ENCODE measurements around the gene PHLPP1.

Gene PHLPP1

GRCh38 chr18:62988471-62988870, 273.1 kb downstream of the PHLPP1 start:
- no peak for DNase-seq

- DNase-seq: no peak
Observed at GRCh38 chr18:62989195-62989594, 273.9 kb downstream of the PHLPP1 start.

DNA sequence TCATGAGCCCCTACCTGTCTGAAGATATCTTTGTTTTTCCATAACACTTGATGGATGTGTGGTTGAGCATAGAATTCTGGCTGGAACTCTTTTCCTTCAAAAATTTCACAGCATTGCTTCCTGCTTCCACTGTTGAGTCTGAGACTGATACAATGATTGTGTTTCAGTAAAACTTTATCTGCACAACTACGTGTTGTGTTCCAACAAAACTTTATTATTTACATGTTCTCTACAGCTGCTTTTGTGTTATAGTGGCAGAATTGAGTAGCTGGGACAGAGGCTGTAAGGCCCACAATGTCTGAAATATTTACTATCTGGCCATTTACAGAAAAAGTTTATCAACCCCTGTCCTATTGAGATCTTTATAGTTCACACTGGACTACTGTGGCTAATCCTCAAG, 275.3 kb downstream of the PHLPP1 start:
- no peak for DNase-seq

DNA sequence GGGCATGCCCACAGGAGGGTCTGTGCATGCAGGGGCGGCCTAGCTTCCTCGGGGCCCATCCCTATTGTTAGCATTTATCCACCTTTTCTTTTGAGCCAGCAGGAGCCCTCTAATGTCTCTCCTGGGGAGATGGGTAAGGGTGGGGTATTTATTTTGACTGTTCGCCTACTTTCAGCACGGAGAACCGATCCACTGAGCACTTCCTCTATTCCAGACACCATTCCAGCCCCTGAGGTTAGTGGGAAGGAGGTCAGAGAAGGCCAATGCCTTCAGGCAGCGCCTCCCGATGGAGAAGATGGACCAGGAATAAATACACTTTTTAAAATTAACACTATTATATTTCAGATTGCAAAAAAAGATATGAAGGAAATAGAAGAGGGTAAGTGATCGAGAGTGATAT, 276.0 kb downstream of the PHLPP1 start:
- DNase-seq: no peak

DNA sequence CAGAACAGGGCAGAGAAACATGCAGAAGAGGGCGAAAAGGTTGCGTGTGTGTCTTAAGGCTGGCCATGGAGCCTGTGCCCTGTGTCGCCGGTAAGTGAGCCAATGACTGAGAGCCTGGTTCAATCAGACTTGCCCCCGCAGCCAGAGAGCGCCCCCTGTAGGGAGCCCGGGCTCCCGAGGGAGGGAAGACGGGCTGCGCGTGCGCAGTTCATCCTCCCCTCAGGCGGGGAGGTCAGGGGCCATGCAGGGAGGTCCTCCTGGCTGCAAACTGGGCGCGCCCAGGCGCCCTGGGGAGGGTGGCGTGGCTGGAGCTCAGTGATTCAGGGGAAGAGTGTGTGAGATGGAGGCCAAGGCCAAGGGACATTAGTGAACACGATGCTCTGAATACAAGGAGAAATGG, 276.6 kb downstream of the PHLPP1 start:
- DNase-seq: no peak

DNA sequence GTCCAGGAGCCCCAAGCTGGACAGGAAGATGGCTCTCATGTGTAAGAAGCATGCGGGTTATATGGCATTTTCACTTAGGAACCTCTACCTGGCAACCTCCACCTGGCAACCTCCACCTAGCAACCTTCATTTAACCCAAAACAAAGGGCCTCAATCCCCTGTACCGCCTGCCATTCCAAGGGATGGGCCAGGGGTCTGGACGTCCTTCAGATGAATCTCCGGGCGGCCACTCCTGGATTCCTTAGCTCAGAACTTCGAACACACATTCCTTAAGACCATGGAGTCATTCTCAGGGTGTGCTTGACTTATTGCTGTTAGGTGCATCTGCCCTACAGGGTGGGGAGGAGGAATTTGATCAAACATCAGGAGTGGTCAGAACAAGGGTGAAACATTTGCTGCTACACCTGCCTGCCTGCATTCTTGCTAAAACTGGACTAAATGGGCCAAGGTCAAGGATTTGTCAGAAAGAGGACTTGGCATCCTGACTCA, 277.6 kb downstream of the PHLPP1 start:
- no peak for DNase-seq

DNA sequence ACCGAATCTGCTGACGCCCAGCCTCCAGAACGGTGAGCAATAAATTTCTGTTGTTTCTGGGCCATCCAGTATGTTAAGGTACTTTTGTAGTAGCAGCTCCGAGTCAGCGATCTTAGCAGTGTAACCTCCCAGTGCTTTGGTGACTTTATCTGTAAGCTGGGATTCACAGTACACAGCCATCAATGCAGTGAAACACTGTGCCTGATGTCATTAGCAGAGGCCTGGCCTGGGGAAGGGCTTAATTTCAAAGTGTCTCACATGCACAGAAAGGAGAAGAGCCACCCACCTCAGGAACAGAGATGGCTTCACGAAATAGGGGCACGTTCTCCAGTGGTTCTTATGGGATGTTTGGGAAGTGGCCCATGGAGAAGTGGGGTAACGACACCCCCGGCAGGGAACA, 281.2 kb downstream of the PHLPP1 start:
- DNase-seq: no peak

DNA sequence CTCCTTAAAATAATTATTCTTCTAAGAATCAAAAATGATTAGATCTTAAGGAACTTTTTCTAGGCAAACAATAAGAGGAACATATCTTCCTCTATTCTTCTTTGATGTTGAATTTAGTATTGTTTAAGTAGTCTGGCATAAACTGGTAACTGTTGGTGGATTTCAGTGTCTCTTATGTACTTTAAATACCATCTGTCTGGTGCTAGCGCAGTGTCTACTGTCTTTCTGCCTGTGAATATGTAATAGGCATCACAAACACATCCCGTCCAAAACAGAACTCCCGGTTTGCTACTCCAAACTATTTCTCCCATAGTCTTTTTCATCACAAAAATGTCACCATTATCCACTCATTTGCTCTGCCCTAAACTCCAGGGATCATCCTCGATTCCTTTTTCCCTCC, 281.7 kb downstream of the PHLPP1 start:
- DNase-seq: no peak

GRCh38 chr18:62998443-62998842, 283.1 kb downstream of the PHLPP1 start:
- no peak for DNase-seq

GRCh38 chr18:62999392-62999791, 284.1 kb downstream of the PHLPP1 start:
- no peak for DNase-seq

DNA sequence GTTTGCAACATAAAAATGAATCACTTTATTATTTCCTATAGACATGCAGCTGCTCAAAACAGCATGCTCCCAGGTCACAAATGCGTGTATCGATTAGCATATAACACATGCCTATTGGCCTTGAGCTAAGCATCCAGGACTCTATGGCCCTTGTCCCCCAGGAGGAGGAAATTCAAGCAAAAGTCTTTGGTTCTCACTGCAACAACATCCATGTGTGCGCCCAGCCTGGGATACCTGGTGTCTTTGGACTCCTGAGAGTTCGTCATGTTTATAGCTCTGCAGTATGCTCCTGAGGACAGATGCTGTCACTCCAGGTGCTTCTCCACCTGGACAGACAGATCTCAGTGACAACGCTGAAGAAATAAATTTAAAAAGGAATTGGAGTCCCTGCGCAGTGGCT, 284.6 kb downstream of the PHLPP1 start:
- no peak for DNase-seq

- no peak for DNase-seq
Observed at GRCh38 chr18:63000839-63001238, 285.5 kb downstream of the PHLPP1 start.

GRCh38 chr18:63001861-63002260, 286.5 kb downstream of the PHLPP1 start:
- DNase-seq: no peak

- DNase-seq: no peak
Observed at GRCh38 chr18:63002305-63002704, 287.0 kb downstream of the PHLPP1 start.

DNA sequence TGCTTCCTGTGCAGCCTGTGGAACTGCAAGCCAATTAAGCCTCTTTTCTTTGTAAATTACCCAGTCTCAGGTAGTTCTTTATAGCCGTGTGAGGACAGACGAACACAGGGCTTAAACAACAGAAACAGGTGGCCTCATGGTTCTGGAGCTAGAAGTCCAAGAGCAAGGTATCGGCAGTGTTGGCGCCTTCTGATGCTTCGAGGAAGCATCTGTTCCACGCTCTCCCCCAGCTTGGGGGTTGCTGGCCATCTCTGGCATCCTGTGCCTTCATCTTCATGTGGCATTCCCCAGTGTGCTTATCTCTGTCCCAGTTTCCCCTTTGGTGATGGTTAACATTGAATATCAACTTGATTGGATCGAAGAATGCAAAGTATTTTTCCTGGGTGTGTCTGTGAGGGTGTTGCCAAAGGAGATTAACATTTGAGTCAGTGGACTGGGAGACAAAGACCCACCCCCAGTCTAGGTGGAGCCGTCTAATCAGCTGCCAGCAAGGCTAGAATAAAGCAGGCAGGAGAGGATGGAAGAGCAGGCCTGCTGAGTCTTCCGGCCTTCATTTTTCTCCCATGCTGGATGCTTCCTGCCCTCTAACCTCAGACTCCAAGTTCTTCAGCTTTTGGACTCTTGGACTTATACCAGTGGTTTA, 287.6 kb downstream of the PHLPP1 start:
- DNase-seq: no peak

GRCh38 chr18:63003899-63004298, 288.6 kb downstream of the PHLPP1 start:
- DNase-seq: no peak

GRCh38 chr18:63004466-63005089, 289.2 kb downstream of the PHLPP1 start:
- DNase-seq: no peak

DNA sequence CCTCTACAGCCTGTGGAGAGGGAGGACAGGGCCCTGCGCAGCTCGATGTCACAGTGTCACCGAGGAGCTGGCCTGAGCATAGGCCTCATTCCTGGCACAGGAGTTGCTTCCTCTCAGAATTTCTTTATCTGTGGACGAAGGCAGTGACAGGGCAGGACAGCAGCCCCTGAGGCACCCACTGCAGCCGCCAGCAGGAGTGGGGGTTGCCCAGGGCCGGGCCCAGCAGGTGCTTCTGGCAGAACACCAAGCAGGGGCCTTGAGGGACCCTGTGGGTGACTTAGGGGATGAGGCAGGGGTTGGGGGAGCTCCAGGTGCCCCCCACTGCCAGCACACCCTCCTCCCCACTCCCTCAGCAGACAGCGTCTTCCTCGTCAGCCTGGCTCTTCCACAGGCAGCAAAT, 290.0 kb downstream of the PHLPP1 start:
- no peak for DNase-seq

DNA sequence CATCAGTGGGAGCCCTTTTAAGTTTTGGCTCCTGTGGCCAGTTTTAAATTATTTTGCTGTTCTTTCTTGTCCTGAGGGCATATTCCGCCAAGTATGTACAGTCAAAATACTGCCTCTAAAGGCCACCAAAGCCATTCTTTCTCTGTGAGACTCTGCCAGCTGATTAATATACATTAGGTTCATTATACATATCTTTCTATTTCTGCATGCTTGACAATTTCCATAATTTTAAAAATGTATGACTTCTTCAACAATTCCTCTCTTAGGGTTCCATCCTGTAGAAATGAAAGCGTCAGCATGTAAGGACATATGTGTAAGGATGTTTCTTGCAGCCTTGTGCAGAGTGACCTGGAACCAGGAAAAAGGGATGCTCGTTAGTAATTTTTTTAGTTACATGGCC, 291.9 kb downstream of the PHLPP1 start:
- no peak for DNase-seq

DNA sequence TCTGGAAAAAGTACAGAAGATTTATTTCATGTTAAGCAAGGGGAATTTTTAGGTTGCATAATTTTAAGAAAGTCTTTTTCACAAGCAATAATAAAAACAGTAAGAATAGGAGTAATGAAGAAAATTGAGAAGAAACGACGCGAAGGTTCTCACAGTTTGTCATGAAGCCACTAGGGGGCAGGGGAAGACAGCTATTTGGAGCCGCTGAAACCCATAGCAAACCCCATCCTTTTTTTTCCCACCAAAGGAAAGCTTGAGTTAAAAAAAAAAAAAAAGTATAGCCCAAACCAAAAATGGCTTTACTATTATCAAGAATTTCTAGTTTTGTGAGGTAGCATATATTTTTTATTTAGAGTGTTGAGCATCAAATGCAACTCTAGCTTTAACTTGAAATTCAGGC, 300.9 kb downstream of the PHLPP1 start:
- peak; percentile 48 to 70 for DNase-seq

DNA sequence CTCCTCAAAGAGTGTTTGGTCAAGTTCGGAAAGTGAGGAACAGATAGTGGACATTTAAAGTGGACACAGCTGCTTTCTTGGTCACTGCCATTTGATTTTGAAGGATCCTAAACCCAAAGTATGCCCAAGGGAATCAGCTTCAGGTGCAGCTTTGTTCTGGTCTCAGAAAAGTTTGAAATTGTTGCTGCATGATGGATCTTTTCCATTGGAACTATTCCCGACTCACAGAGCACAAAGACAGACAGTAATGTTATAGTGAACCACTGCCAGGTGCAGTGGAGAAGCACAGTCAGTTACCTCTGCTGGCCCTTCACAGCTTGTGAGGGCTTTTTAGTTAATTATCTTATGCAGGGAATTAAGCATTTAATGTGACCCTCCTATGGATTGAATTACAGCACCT, 301.7 kb downstream of the PHLPP1 start:
- DNase-seq: no peak

GRCh38 chr18:63017977-63018376, 302.6 kb downstream of the PHLPP1 start:
- DNase-seq: no peak

DNA sequence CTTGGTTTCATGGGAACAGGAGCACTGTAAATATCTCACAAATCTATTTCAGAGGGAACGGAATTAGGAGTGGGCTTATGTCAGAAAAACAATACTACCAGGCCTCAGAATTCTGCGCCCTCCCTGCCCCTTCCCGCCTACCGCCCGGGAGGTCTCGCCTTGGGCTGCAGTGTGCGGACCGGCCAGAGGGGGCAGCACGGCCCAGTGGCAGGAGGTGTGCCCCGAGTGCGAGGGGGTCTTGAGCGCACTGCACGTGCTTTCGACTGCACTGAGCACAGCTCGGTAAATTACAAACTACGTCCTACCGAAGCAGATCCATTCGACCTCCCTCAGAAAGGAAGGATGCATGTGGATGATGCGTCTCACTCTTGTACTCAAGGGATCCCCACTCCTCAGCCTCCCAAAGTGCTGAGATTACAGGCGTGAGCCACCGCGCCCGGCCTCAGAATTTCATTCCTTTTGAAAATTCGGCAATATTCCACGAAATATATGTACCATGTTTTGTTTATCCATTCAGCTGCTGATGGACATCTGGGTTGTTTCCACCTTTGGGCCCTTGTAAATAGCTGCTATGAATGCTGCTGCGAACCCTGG, 307.2 kb downstream of the PHLPP1 start:
- DNase-seq: no peak

GRCh38 chr18:63025251-63026090, 310.1 kb downstream of the PHLPP1 start:
- DNase-seq: no peak

All from CD4-positive, alpha-beta T cell treated with Interferon alpha-2 for 1 hour (primary cell).